SK-N-SH (cell line): ENCODE results near the gene TAX1BP1. TPM values are rescaled to one million over a fixed set of nuclear protein-coding genes. Genes with fewer than 3 reads are reported as not detected.

ENCODE experiments used
- CTCF ChIA-PET: fragments of 300-600, 350-600 bp; formaldehyde crosslinking; extraction: SDS; loops from one replicate; lab custom pipeline; 2021; lab: Yijun Ruan, JAX
- POLR2A ChIA-PET: fragments of 350-600 bp; sonication (Branson Sonifier 250); formaldehyde crosslinking; extraction: SDS; loops from one replicate; lab custom pipeline; 2020; ENCODE audit warnings: antibody characterized with exemption, inconsistent platforms; lab: Yijun Ruan, JAX
- DNase-seq: peaks from one replicate; pipeline ENCODE4 v3.0.0; 2012
- H2AFZ ChIP-seq: fragments of 200-600 bp; sonication (generic); 2 replicates; pipeline ENCODE4 v1.8.1; 2016; ENCODE audit warnings: antibody characterized with exemption, mild to moderate bottlenecking, low read depth
- H3F3A ChIP-seq: fragments of 200-600 bp; sonication (generic); replicated peaks from 2 replicates; pipeline ENCODE3; 2016; ENCODE audit warnings: antibody characterized with exemption, mild to moderate bottlenecking; ENCODE audit not compliant: insufficient read depth
- H3K27ac ChIP-seq, 2 experiments: fragments of 200-500 bp in 1 of 2; fragments of 200-600 bp in 1 of 2; sonication (Bioruptor generic) in 1 of 2; sonication (generic), shearing (Covaris generic) in 1 of 2; 2 replicates each; pipeline versions ENCODE4 v1.5.1 to v1.6.1; 2014 to 2016; ENCODE audit warnings: low read depth in 2 of 2, inconsistent platforms in 1 of 2, low read length in 1 of 2, mild to moderate bottlenecking in 1 of 2, mixed read lengths in 1 of 2
- H3K27me3 ChIP-seq: fragments of 200-600 bp; sonication (generic), shearing (Covaris generic); 2 replicates; pipeline ENCODE4 v1.6.1; 2016; ENCODE audit warnings: mixed run types; ENCODE audit not compliant: insufficient read depth
- H3K36me3 ChIP-seq, 2 experiments: fragments of 200-500 bp in 1 of 2; fragments of 200-600 bp in 1 of 2; sonication (Bioruptor generic) in 1 of 2; sonication (generic) in 1 of 2; replicated peaks in 1 of 2; 2 replicates each; pipeline versions ENCODE3 to v1.5.1; 2014 to 2016; ENCODE audit warnings: low read length in 1 of 2, mild to moderate bottlenecking in 1 of 2; ENCODE audit not compliant: insufficient read depth in 2 of 2, control insufficient read depth in 1 of 2
- H3K4me1 ChIP-seq, 2 experiments: fragments of 200-500 bp in 1 of 2; fragments of 200-600 bp in 1 of 2; sonication (Bioruptor generic) in 1 of 2; sonication (generic), shearing (Covaris generic) in 1 of 2; 2 replicates each; pipeline versions ENCODE4 v1.5.1 to v1.6.1; 2014 to 2016; ENCODE audit warnings: low read depth in 1 of 2, low read length in 1 of 2, mixed run types in 1 of 2; ENCODE audit not compliant: insufficient read depth in 2 of 2, control insufficient read depth in 1 of 2
- H3K4me2 ChIP-seq: fragments of 200-600 bp; sonication (generic), shearing (Covaris generic); 2 replicates; pipeline ENCODE4 v1.6.1; 2017; ENCODE audit warnings: mixed run types
- H3K4me3 ChIP-seq, 2 experiments: fragments of 200-500 bp in 1 of 2; fragments of 200-600 bp in 1 of 2; sonication (Bioruptor generic) in 1 of 2; sonication (generic), shearing (Covaris generic) in 1 of 2; 2 replicates each; pipeline versions ENCODE4 v1.5.1 to v1.8.1; 2014 to 2016; ENCODE audit warnings: low read depth in 2 of 2, inconsistent platforms in 1 of 2, low read length in 1 of 2, mild to moderate bottlenecking in 1 of 2, mixed read lengths in 1 of 2, moderate library complexity in 1 of 2
- H3K79me2 ChIP-seq: fragments of 200-600 bp; sonication (generic); 2 replicates; pipeline ENCODE4 v1.8.1; 2017; ENCODE audit warnings: mild to moderate bottlenecking; ENCODE audit not compliant: insufficient read depth
- H3K9ac ChIP-seq: fragments of 200-600 bp; sonication (generic); 2 replicates; pipeline ENCODE4 v1.6.1; 2017; ENCODE audit warnings: mixed run types
- H3K9me2 ChIP-seq: fragments of 200-600 bp; sonication (generic); 2 replicates; pipeline ENCODE4 v1.6.1; 2017; ENCODE audit warnings: mixed run types
- H3K9me3 ChIP-seq: fragments of 200-600 bp; sonication (generic); 2 replicates; pipeline ENCODE4 v1.6.1; 2017; ENCODE audit warnings: mixed run types, mild to moderate bottlenecking, moderate library complexity
- H4K20me1 ChIP-seq: fragments of 200-600 bp; sonication (generic); 2 replicates; pipeline ENCODE4 v1.6.1; 2017; ENCODE audit warnings: mild to moderate bottlenecking, mixed run types; ENCODE audit not compliant: insufficient read depth
- CHD2 ChIP-seq: fragments of 150-350 bp; IDR thresholded peaks from 2 replicates; pipeline ENCODE4 v1.6.1; 2018; ENCODE audit warnings: low read length; ENCODE audit not compliant: partially characterized antibody
- EP300 ChIP-seq, 2 experiments: IDR thresholded peaks; 2 replicates each; pipeline versions ENCODE4 v1.4.0 to v1.6.1; 2012; ENCODE audit warnings: borderline replicate concordance in 1 of 2, low read depth in 1 of 2, low read length in 1 of 2
- EZH2phosphoT487 ChIP-seq: fragments of 200-600 bp; sonication (generic); IDR thresholded peaks from 2 replicates; pipeline ENCODE4 v1.6.1; 2017; ENCODE audit warnings: low read depth, mixed run types, mild to moderate bottlenecking, antibody characterized with exemption, moderate library complexity, borderline replicate concordance
- GATA2 ChIP-seq: sonication (generic); formaldehyde crosslinking; IDR thresholded peaks from 2 replicates; pipeline ENCODE4 v1.5.0; 2020; ENCODE audit warnings: mild to moderate bottlenecking, missing genetic modification reagents
- JUND ChIP-seq: IDR thresholded peaks from 2 replicates; pipeline ENCODE4 v1.4.0; 2012
- MEF2A ChIP-seq: IDR thresholded peaks from 2 replicates; pipeline ENCODE4 v1.4.0; 2012; ENCODE audit warnings: low read depth, borderline replicate concordance
- MXI1 ChIP-seq: IDR thresholded peaks from 2 replicates; pipeline ENCODE4 v1.6.1; 2012; ENCODE audit warnings: mild to moderate bottlenecking, low read depth, low read length, improper control_type of control experiment
- POLR2AphosphoS5 ChIP-seq: IDR thresholded peaks from 2 replicates; pipeline ENCODE4 v1.6.1; 2012; ENCODE audit warnings: low read depth, low read length
- RAD21 ChIP-seq: IDR thresholded peaks from 2 replicates; pipeline ENCODE4 v1.6.1; 2012; ENCODE audit warnings: mild to moderate bottlenecking, low read length
- RFX5 ChIP-seq: IDR thresholded peaks from 2 replicates; pipeline ENCODE4 v1.6.1; 2012; ENCODE audit warnings: mild to moderate bottlenecking, improper control_type of control experiment, low read length
- RXRA ChIP-seq: IDR thresholded peaks from 2 replicates; pipeline ENCODE4 v1.4.0; 2012; ENCODE audit warnings: low read depth, mild to moderate bottlenecking, borderline replicate concordance
- SIN3A ChIP-seq: IDR thresholded peaks from 2 replicates; pipeline ENCODE4 v1.6.1; 2012; ENCODE audit warnings: low read depth, mild to moderate bottlenecking, low read length, moderate library complexity, borderline replicate concordance
- SMC3 ChIP-seq: IDR thresholded peaks from 2 replicates; pipeline ENCODE4 v1.6.1; 2012; ENCODE audit warnings: low read depth, low read length, improper control_type of control experiment
- TCF12 ChIP-seq: IDR thresholded peaks from 2 replicates; pipeline ENCODE4 v1.4.0; 2012
- WGBS: methylation state at CpG from one replicate; pipeline ENCODE4 v1.1.6; 2017; ENCODE audit warnings: low lambda C conversion rate; 5-methylcytosine and 5-hydroxymethylcytosine counted together
- polyA plus RNA-seq, 3 experiments: library from polyadenylated mRNA; depleted of rRNA; stranded (reverse); fragments of >200 nt; gene quantifications; 2 replicates each; pipeline ENCODE4 v1.2.3, GENCODE V29; 2012
- TF ChIP-seq, protein P1 (sequence below): fragments of 200-600 bp; sonication (generic); IDR thresholded peaks from 2 replicates; pipeline ENCODE4 v1.6.1; 2017; ENCODE audit warnings: antibody characterized with exemption, mild to moderate bottlenecking, moderate library complexity
- TF ChIP-seq, protein P2 (sequence below): fragments of 150-350 bp; IDR thresholded peaks from 2 replicates; pipeline ENCODE4 v1.6.1; 2016; ENCODE audit warnings: mild to moderate bottlenecking, low read depth, low read length

TAX1BP1 gene
- polyA plus RNA-seq, 1 of the 3 experiments (the other 2 are of a cell fraction) = 70.3 TPM

DNA sequence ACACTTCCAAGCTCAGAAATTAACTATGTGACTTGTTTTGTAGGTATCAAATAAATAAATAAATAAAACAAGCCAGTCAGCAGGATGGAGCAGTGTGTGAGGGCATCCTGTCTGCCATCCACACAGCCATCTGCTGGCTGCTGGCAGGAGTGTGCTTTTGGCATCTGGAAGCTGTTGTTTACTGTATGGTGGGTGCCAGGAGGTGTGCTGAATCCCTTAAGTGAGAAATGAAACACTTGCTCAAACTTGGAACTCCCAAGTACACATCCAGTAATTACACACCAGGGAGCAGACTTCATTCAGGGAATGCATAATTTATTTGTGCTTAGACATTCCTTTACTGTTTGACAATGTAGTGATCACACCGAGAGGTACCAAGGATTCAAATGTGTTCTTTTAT, 16.9 kb upstream of the TAX1BP1 start:
- Histone ChIP-seq H3K4me1 (peaks cover 0 to 6% of the 10 kb centered on the region in 2 experiments; a peak in 1 of 4 replicates), H3K9me2 (no peaks in the 10 kb centered on the region), H3K27me3 (no peaks in the 10 kb centered on the region), H3K9me3 (no peaks in the 10 kb centered on the region), H3K79me2 (no peaks in the 10 kb centered on the region), H3K36me3 (no peaks in the 10 kb centered on the region), H4K20me1 (no peaks in the 10 kb centered on the region), H2AFZ (no peak overlapping the region), H3K4me2 (no peak overlapping the region), H3K9ac (no peak overlapping the region), H3K4me3 (no peak overlapping the region), H3F3A (no peaks in the 10 kb centered on the region), H3K27ac (no peak overlapping the region)
- peak; percentile 60 for DNase-seq
- TF ChIP-seq, protein P1, sequence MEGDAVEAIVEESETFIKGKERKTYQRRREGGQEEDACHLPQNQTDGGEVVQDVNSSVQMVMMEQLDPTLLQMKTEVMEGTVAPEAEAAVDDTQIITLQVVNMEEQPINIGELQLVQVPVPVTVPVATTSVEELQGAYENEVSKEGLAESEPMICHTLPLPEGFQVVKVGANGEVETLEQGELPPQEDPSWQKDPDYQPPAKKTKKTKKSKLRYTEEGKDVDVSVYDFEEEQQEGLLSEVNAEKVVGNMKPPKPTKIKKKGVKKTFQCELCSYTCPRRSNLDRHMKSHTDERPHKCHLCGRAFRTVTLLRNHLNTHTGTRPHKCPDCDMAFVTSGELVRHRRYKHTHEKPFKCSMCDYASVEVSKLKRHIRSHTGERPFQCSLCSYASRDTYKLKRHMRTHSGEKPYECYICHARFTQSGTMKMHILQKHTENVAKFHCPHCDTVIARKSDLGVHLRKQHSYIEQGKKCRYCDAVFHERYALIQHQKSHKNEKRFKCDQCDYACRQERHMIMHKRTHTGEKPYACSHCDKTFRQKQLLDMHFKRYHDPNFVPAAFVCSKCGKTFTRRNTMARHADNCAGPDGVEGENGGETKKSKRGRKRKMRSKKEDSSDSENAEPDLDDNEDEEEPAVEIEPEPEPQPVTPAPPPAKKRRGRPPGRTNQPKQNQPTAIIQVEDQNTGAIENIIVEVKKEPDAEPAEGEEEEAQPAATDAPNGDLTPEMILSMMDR = peak; percentile 59
- TF ChIP-seq RAD21 = peak; percentile 65
- TF ChIP-seq TCF12 = peak; percentile 36; the same call in 1 of the 2 replicates
- no peak for TF ChIP-seq GATA2
- no peak for TF ChIP-seq RFX5
- TF ChIP-seq SMC3 = peak; percentile 69
- TF ChIP-seq CHD2 = no peak
- ChIA-PET POLR2A (interaction anchor here (0.7 kb wide), 1 partner anchor 18 kb away, joined by 4 read pairs; no protein-coding TSS in a partner anchor), CTCF (interaction anchor here (0.6 to 2.6 kb wide), 23 partner anchors 9 to 527 kb away, joined by 3 to 10 read pairs (median 4); partner anchors contain the start of genes HIBADH and TAX1BP1)
- WGBS = 95% methylated on average over 1 of the region's 1 CpG

DNA sequence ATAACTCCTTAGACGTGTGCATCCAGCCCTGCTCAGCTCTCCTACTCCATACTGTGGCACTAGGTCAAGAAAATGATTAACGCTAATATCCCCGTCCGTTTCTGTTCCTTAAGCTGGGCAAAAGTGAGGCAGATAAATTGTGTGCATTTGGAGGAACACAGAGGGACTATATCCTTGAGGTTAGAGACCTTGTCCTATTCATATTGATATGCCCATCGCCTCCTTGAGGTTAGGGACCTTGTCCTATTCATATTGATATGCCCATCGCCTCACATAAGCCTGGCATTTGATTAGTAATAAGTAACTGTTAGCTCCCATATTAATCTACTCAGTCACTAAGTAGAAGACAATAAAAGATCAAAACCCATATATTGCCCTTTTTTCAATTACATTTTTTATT, 12.9 kb upstream of the TAX1BP1 start:
- Histone ChIP-seq H3F3A (no peaks in the 10 kb centered on the region), H3K9me2 (no peaks in the 10 kb centered on the region), H3K9ac (no peak overlapping the region), H2AFZ (no peak overlapping the region), H3K4me2 (no peak overlapping the region), H4K20me1 (no peaks in the 10 kb centered on the region), H3K4me1 (peaks cover 0 to 6% of the 10 kb centered on the region in 2 experiments; a peak in 1 of 4 replicates), H3K9me3 (no peaks in the 10 kb centered on the region), H3K36me3 (no peaks in the 10 kb centered on the region), H3K79me2 (no peaks in the 10 kb centered on the region), H3K27ac (no peak overlapping the region), H3K4me3 (no peak overlapping the region)
- no peak for DNase-seq
- 89% methylated on average over 6 of the region's 6 CpGs for WGBS
- POLR2A ChIA-PET = no interaction called here
- TF ChIP-seq RXRA (no peak), GATA2 (no peak)
- TF ChIP-seq, all 33 proteins: peak for 0
- H3K27me3 ChIP-seq = no peaks in the 10 kb centered on the region
- CTCF ChIA-PET = interaction anchor here (1.1 kb wide), 1 partner anchor 26 kb away, joined by 3 read pairs; no protein-coding TSS in a partner anchor

DNA sequence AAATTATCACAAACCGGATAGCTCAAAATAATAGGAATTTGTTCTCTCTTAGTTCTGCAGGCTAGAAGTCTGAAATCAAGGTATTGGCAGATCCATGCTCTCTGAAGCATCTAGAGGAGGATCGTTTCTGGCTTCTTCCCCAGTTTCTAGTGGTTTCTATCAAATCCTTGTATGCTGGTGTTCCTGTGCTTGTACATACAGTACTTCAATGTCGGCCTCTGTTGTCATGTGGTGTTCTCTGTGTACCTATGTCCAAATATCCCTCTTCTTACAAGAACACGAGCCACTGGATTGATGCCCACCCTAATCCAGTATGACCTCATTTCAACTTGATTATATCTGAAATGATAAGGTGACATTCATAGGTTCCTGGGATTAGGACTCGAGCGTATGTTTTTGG, 9.8 kb upstream of the TAX1BP1 start:
- DNase-seq = no peak
- ChIA-PET CTCF (interaction anchor here (1.5 kb wide), 1 partner anchor 23 kb away, joined by 3 read pairs; no protein-coding TSS in a partner anchor), POLR2A (no interaction called here)
- no peak overlapping the region for H3K4me2 ChIP-seq
- no peaks in the 10 kb centered on the region for H3F3A ChIP-seq
- H4K20me1 ChIP-seq = no peaks in the 10 kb centered on the region
- H3K9me2 ChIP-seq = no peaks in the 10 kb centered on the region
- H3K4me1 ChIP-seq = no peaks in the 10 kb centered on the region
- H3K79me2 ChIP-seq = no peaks in the 10 kb centered on the region
- no peak overlapping the region for H3K27ac ChIP-seq
- H3K4me3 ChIP-seq = no peak overlapping the region
- TF ChIP-seq EP300 (IDR thresholded peaks at IDR 0.05; ENCODE audit: borderline replicate concordance in 1 of 2, low read depth in 1 of 2, low read length in 1 of 2) = no peak
- TF ChIP-seq, protein P1 = no peak
- TF ChIP-seq TCF12 = no peak
- TF ChIP-seq SMC3 = no peak
- TF ChIP-seq EZH2phosphoT487 = no peak
- no peak for TF ChIP-seq JUND
- no peak for TF ChIP-seq MXI1
- no peak for TF ChIP-seq MEF2A
- no peak for TF ChIP-seq SIN3A
- no peak for TF ChIP-seq POLR2AphosphoS5
- TF ChIP-seq, protein P2, sequence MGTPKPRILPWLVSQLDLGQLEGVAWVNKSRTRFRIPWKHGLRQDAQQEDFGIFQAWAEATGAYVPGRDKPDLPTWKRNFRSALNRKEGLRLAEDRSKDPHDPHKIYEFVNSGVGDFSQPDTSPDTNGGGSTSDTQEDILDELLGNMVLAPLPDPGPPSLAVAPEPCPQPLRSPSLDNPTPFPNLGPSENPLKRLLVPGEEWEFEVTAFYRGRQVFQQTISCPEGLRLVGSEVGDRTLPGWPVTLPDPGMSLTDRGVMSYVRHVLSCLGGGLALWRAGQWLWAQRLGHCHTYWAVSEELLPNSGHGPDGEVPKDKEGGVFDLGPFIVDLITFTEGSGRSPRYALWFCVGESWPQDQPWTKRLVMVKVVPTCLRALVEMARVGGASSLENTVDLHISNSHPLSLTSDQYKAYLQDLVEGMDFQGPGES = no peak
- H3K36me3 ChIP-seq = no peaks in the 10 kb centered on the region
- WGBS = 65% methylated on average over 6 of the region's 6 CpGs
- no peak overlapping the region for H3K9ac ChIP-seq
- no peak overlapping the region for H2AFZ ChIP-seq
- no peaks in the 10 kb centered on the region for H3K9me3 ChIP-seq
- no peaks in the 10 kb centered on the region for H3K27me3 ChIP-seq
